AG04450 (cell line): Measurements from ENCODE around the gene CLDN5. TPM values are rescaled to one million over a fixed set of nuclear protein-coding genes. Genes with fewer than 3 reads are reported as not detected.
A peak's percentile ranks its signal among the peaks of the same experiment; 100 is the strongest.

Experiments
- CTCF ChIA-PET: fragments of 300-600, 350-600 bp; formaldehyde crosslinking; extraction: SDS; loops from one replicate; lab custom pipeline; 2022; ENCODE audit warnings: antibody characterized with exemption, inconsistent platforms; lab: Charles Lee
- POLR2A ChIA-PET: fragments of 350-600 bp; formaldehyde crosslinking; extraction: SDS; loops from one replicate; lab custom pipeline; 2021; ENCODE audit warnings: antibody characterized with exemption, inconsistent platforms; lab: Yijun Ruan, JAX
- DNase-seq: peaks from one replicate; pipeline ENCODE4 v3.0.0-alpha.2; 2011; ENCODE audit warnings: low read depth, low spot score
- H3K27ac ChIP-seq: one replicate; pipeline ENCODE4 v1.5.1; 2012; ENCODE audit warnings: low read depth, low read length, control low read depth
- H3K27me3 ChIP-seq: one replicate; pipeline ENCODE4 v1.6.0; 2012; ENCODE audit warnings: low read length; ENCODE audit not compliant: control insufficient read depth, insufficient read depth
- H3K4me3 ChIP-seq: 2 replicates; pipeline ENCODE4 v1.5.1; 2011; ENCODE audit warnings: mild to moderate bottlenecking, low read depth, low read length, control low read depth
- H3K9me3 ChIP-seq: 2 replicates; pipeline ENCODE4 v1.5.1; 2012; ENCODE audit warnings: low read length; ENCODE audit not compliant: control insufficient read depth, insufficient read depth
- CTCF ChIP-seq: IDR thresholded peaks from 2 replicates; pipeline ENCODE4 v1.5.1; 2011; ENCODE audit warnings: low read depth, low read length, control low read depth, inconsistent platforms
- polyA plus RNA-seq: library from polyadenylated mRNA; depleted of rRNA; stranded (reverse); fragments of >200 nt; gene quantifications from 2 replicates; pipeline ENCODE4 v1.2.3, GENCODE V29; 2011

CLDN5 gene
- polyA plus RNA-seq, 1 experiment: not detected

- ChIA-PET CTCF (no interaction called here), POLR2A (no interaction called here)
- Histone ChIP-seq H3K27ac (no peak overlapping the region), H3K4me3 (peak overlapping the region; percentile 42; the same call in 1 of the 2 replicates), H3K9me3 (no peaks in the 10 kb centered on the region; the same call in 1 of the 2 replicates), H3K27me3 (peaks cover 23% of the 10 kb centered on the region)
- TF ChIP-seq CTCF: no peak
- no peak for DNase-seq
Measured at GRCh38 chr22:19522881-19523239, 1.4 kb downstream of the CLDN5 start.

- ChIA-PET POLR2A (no interaction called here), CTCF (no interaction called here)
- no peak for TF ChIP-seq CTCF
- Histone ChIP-seq H3K4me3 (no peak overlapping the region), H3K9me3 (no peaks in the 10 kb centered on the region; the same call in 1 of the 2 replicates), H3K27me3 (peaks cover 23% of the 10 kb centered on the region), H3K27ac (no peak overlapping the region)
- no peak for DNase-seq
Measured at GRCh38 chr22:19522190-19522880, 1.9 kb downstream of the CLDN5 start.

- Histone ChIP-seq H3K27ac (no peak overlapping the region), H3K9me3 (no peaks in the 10 kb centered on the region; the same call in 1 of the 2 replicates), H3K4me3 (no peak overlapping the region), H3K27me3 (peaks cover 22% of the 10 kb centered on the region)
- CTCF ChIA-PET: interaction anchor here (0.8 kb wide), 1 partner anchor 34 kb away, joined by 3 read pairs; no protein-coding TSS in a partner anchor
- no peak for DNase-seq
- TF ChIP-seq CTCF: no peak
- POLR2A ChIA-PET: no interaction called here
Measured at GRCh38 chr22:19520566-19521305, 3.5 kb downstream of the CLDN5 start.

GRCh38 chr22:19520007-19520406 is 4.2 kb downstream of the CLDN5 start:
- DNase-seq: no peak
- ChIA-PET POLR2A (no interaction called here), CTCF (no interaction called here)
- H3K4me3 ChIP-seq: no peak overlapping the region
- H3K27me3 ChIP-seq: peaks cover 16% of the 10 kb centered on the region
- no peak for TF ChIP-seq CTCF
- no peak overlapping the region for H3K27ac ChIP-seq
- no peaks in the 10 kb centered on the region; the same call in 1 of the 2 replicates for H3K9me3 ChIP-seq
